HG02981 (cell line): Measurements from ENCODE around the gene SLC26A6.

Source experiments
- ATAC-seq: cut with Tn5 transposase; IDR thresholded peaks from one replicate; pipeline ENCODE4 v1.9.1; 2021; ENCODE audit warnings: mild to moderate bottlenecking, moderate library complexity; ENCODE audit not compliant: unreplicated experiment

The SLC26A6 gene

GRCh38 chr3:48633743-48634142, 1.5 kb downstream of the SLC26A6 start:
- no peak for ATAC-seq

GRCh38 chr3:48633256-48633655, 2.0 kb downstream of the SLC26A6 start:
- no peak for ATAC-seq

DNA sequence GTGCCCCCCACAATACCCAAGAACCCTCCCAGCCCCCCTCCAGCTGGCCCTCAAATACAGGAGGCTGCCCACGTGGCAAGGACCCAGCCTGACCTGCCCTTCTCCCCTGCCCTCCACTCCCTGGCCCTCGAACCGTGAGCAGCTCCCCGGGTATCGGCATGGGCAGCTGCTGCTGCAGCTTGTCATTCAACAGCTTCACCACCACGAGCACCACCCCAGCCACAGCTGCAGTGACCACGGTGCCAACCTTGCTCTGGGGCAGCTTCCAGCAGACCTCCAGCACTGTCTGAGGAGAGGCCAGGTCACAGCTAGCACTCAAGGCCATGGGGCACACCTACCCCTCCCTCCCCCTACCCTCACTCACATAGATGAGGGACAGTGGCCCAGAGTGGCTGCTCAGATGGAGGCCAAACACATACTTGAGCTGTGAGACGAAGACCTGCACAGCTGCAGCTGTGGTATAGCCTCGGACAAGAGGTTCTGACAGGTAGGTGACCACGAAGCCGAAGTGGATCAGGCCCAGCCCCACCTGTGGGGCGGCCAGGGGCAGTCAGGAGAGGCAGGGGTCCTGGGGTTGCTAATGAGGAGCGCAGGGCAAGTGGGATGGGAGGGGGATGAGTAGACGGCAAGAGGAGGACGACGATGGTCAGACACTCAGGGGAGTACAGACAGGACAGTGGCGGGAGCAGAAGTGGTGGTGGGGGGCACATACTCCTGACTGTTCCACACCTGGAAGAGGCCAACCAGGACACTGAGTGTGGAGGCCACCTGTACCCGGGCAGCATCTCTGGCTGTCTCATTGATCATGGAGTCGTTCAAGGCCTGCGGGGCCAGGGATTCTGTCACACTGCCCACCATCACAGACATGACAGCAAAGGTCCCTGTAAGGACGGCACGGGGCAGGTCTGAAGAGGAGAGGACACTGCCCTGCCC, 3.5 kb downstream of the SLC26A6 start:
- no peak for ATAC-seq

DNA sequence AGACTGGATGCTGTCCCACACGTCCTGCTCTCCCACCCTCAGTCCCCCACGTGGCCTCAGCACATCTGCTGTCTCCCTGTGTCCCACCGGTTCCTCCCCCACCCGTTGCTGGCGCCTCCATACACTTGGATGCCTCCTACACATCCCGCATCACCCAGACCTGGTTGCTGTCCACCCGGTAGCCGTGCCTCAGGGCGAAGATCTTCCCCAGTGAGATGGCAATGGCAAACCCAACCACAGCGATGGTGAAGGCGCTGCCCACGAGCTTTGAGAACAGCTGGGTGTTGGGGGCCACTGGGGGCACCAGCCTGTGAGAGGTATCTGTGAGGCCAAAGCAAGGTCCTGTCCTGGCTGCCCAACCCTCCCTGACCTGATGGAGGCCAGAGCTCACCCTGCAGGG, 4.4 kb downstream of the SLC26A6 start:
- ATAC-seq, result no peak

DNA sequence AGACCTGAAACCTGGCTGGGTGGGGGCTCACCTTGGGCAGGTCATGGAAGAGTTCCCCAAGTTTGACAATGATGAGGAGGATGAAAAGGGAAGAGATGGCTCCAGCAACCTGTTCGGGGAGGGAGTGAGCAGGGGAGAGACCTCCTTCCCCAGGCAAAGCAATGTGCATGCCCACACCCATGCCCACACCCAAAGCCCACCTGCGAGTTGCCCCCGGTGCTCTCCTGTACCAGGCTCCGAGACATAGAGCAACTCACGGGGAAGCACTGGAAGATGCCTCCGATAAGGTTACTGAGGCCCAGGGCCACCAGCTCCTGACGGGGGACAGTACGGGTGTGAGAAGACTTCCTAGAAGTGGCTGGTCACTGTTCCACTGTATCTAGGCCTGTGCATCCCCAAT, 4.9 kb downstream of the SLC26A6 start:
- no peak for ATAC-seq

- ATAC-seq, result no peak
Observed at GRCh38 chr3:48629894-48630293, 5.4 kb downstream of the SLC26A6 start.

GRCh38 chr3:48628277-48629017, 6.8 kb downstream of the SLC26A6 start:
- ATAC-seq, result no peak

DNA sequence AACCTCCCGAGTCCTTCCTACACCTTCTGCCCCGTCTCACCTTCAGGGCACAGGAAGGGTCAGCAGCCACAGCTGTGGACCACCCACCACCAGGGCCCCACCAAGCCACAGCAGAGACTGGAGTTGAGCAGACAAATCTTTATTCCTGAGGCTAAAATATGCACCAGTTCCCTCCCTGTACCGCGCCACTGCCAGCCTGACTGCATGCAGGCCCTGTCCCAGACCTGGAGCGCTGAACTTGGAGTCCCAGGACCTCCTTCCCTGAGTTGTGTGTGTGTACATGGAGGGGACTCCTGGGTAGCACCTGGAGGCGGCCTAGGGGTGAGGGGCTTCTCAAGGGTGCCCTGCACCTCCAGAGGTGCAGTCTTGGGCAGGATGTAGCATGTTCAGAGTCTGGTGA, 9.7 kb downstream of the SLC26A6 start:
- ATAC-seq, result no peak

DNA sequence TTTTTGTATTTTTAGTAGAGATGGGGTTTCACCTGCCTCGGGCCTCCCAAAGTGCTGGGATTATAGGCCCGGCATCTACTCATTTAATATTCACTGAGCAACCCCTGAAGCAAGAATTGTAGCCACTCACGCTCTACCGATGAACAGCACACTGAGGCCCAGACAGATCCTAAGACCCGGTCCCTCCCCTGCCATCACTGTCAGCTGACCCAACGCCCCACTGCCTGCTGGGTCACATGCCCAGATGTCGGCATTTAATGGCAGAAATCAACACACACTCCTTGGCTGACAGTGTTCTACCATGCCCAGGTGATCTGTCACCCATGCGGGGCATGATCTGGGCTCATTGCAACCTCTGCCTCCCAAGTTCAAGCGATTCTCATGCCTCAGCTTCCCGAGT, 10.5 kb downstream of the SLC26A6 start:
- no peak for ATAC-seq

GRCh38 chr3:48623851-48624547, 11.3 kb downstream of the SLC26A6 start:
- no peak for ATAC-seq

DNA sequence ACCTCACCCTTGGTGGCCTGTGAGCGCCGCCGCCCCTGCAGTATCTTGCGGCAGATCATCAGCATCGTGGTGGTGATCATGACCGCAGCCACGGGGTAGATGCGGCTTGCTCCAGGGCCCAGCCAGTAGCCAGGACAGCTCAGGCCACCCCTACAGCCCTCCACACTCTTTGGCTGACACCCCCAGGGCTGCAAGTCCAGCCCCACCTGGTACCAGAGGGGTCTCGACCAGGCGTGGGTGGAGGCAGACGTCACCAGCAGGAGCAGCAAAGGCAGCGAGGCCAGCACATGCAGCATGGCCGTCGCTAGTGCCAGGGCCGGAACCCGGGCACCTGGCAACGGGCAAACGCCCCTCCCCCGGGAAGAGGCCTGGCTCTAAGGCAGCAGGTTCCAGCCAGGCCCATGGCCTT, 13.8 kb downstream of the SLC26A6 start, which contains the start of gene TMEM89:
TMEM89 (minus strand) TSS at position 309 of the 409 bp plus-strand sequence; CDS start at position 296, 13 bp downstream.
- no peak for ATAC-seq

- ATAC-seq, result no peak
Observed at GRCh38 chr3:48619541-48620524, 15.4 kb downstream of the SLC26A6 start.

DNA sequence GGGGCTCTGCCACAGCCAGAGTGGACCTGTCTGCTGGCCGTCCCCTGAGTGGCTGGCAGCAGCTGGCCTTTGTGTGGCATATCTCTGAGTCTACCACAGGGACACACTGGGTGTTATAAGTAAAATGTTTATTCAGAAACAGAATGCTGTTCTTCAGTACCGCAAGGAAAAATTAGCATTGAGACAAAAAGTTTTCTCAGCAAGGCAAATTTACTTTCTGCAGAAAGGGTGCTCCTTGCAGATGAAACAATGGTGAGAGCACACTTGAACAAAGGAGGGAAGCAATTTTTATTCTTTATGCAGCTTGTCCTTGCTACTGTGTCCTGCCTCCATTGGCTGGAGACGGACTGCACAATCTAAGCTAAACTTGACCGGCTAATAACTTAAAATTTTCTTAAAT, 17.7 kb downstream of the SLC26A6 start:
- ATAC-seq, result no peak

DNA sequence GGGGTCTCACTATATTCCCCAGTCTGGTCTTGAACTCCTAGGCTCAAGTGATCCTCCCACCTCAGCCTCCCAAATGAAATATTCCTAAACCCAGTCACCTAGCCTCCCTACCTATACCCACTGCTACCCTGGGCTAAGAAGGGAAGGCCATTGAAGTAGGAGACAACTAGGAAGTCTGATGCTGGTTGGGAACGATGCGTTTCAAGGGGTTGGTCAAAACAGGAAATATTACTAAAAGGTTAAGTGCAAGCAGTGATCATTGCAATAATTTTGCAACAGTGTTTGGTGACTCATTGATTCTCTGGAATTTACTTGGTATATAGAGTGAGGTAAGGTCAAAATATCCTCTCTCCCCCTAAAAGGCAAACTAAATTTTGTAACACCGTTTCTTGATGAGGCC, 21.2 kb downstream of the SLC26A6 start:
- ATAC-seq, result no peak

GRCh38 chr3:48612309-48612708, 23.0 kb downstream of the SLC26A6 start:
- no peak for ATAC-seq

- ATAC-seq, result peak; percentile 96
Observed at GRCh38 chr3:48609088-48610005, 25.9 kb downstream of the SLC26A6 start, which contains the start of gene UQCRC1. Gene UQCRC1 (minus strand): TSS chr3:48609646. CDS start chr3:48609620, 26 bp downstream.

- ATAC-seq, result no peak
Observed at GRCh38 chr3:48607519-48607918, 27.7 kb downstream of the SLC26A6 start.

GRCh38 chr3:48601622-48601994, 33.7 kb downstream of the SLC26A6 start:
- no peak for ATAC-seq
